Measurements from ENCODE around the gene ACVR1. TPM values are rescaled to one million over a fixed set of nuclear protein-coding genes. Genes with fewer than 3 reads are reported as not detected.
A peak's percentile ranks its signal among the peaks of the same experiment; 100 is the strongest.

Gene ACVR1
- total and polyA plus RNA-seq, 2 of the 13 experiments (the other 11 are each of a cell fraction or from before 2014, with no cell fraction given): 2.3 to 5.4 TPM

DNA sequence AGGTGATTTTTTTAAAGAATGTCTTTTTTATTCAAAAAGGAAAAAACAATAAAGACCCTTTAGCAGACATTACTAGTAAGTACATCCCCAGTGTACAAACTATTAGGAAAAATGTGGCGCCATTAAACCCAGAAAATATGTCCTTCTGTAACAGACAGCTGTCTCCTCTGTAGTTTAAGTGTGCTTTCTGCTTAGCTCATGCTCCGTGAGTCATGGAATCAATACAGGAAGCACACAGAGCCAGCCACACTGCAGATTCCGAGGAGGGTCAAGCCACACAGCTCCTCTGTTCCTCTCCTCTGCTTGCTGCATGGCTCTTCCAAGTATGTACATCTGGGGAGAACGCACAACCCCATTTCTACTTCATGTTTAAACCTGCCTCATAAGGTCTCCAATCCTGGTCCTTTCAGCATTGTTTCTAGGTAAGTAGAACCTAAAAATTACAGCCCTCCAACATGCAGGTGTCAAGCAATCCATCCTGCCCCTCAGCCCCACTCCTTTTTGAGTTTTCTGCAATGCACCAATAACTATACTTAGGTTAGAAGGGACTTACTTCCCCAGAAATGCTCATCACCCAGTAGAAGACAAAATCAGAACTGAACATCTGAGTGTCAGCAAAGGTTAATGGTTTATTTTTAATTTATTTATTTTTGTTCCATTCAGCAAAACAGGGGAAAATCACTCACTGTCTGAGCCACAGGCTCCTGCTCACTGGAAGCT, 37.5 kb downstream of the ACVR1 start (continued):
- TF ChIP-seq ZNF510 (CRISPR knock-in tag; IDR thresholded peaks at IDR 0.05; ENCODE audit: low read depth) (peak; percentile 85), ARNTL (CRISPR knock-in tag; IDR thresholded peaks at IDR 0.05) (peak; percentile 78), RBM22 (optimal IDR thresholded peaks at IDR 0.05; ENCODE audit: low read length) (no peak), SYNCRIP (IDR thresholded peaks at IDR 0.05; ENCODE audit: insufficient read depth, low read depth, low read length) (no peak), MAFG (CRISPR knock-in tag; IDR thresholded peaks at IDR 0.05) (peak; percentile 82), SMYD3 (CRISPR knock-in tag; IDR thresholded peaks at IDR 0.05) (no peak), ZNF282 (IDR thresholded peaks at IDR 0.05; ENCODE audit: partially characterized antibody) (no peak), CREM (IDR thresholded peaks at IDR 0.05) (peak; percentile 47), CREM (CRISPR knock-in tag; IDR thresholded peaks at IDR 0.05) (no peak), MEIS1 (CRISPR knock-in tag; IDR thresholded peaks at IDR 0.05; ENCODE audit: borderline replicate concordance) (peak; percentile 69; the same call in 1 of the 2 replicates), POLR2AphosphoS5 (IDR thresholded peaks at IDR 0.05; ENCODE audit: low read depth, low read length) (peak; percentile 46; the same call in 1 of the 2 replicates), SATB2 (CRISPR knock-in tag; IDR thresholded peaks at IDR 0.05) (no peak), JARID2 (CRISPR knock-in tag; IDR thresholded peaks at IDR 0.05; ENCODE audit: insufficient replicate concordance) (peak; percentile 52), SMAD3 (CRISPR knock-in tag; IDR thresholded peaks at IDR 0.05) (0 out of 2 replicates have a peak, but pooled peaks have one; percentile 23), RORA (CRISPR knock-in tag; IDR thresholded peaks at IDR 0.05) (peak; percentile 86; the same call in 1 of the 2 replicates), TAF1 (CRISPR knock-in tag; IDR thresholded peaks at IDR 0.05) (peak; percentile 24; the same call in 1 of the 2 replicates), DR1 (CRISPR knock-in tag; IDR thresholded peaks at IDR 0.05) (no peak), RCOR2 (CRISPR knock-in tag; IDR thresholded peaks at IDR 0.05) (0 out of 2 replicates have a peak, but pooled peaks have one; percentile 39), HDAC6 (IDR thresholded peaks at IDR 0.05; ENCODE audit: low read depth, low read length) (no peak)
- TF ChIP-seq, protein P1, sequence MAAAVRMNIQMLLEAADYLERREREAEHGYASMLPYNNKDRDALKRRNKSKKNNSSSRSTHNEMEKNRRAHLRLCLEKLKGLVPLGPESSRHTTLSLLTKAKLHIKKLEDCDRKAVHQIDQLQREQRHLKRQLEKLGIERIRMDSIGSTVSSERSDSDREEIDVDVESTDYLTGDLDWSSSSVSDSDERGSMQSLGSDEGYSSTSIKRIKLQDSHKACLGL (CRISPR knock-in tag; IDR thresholded peaks at IDR 0.05): no peak
- TF ChIP-seq, protein P2, sequence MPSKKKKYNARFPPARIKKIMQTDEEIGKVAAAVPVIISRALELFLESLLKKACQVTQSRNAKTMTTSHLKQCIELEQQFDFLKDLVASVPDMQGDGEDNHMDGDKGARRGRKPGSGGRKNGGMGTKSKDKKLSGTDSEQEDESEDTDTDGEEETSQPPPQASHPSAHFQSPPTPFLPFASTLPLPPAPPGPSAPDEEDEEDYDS (CRISPR knock-in tag; IDR thresholded peaks at IDR 0.05): peak; percentile 62; the same call in 1 of the 2 replicates
- TF ChIP-seq, protein P3, sequence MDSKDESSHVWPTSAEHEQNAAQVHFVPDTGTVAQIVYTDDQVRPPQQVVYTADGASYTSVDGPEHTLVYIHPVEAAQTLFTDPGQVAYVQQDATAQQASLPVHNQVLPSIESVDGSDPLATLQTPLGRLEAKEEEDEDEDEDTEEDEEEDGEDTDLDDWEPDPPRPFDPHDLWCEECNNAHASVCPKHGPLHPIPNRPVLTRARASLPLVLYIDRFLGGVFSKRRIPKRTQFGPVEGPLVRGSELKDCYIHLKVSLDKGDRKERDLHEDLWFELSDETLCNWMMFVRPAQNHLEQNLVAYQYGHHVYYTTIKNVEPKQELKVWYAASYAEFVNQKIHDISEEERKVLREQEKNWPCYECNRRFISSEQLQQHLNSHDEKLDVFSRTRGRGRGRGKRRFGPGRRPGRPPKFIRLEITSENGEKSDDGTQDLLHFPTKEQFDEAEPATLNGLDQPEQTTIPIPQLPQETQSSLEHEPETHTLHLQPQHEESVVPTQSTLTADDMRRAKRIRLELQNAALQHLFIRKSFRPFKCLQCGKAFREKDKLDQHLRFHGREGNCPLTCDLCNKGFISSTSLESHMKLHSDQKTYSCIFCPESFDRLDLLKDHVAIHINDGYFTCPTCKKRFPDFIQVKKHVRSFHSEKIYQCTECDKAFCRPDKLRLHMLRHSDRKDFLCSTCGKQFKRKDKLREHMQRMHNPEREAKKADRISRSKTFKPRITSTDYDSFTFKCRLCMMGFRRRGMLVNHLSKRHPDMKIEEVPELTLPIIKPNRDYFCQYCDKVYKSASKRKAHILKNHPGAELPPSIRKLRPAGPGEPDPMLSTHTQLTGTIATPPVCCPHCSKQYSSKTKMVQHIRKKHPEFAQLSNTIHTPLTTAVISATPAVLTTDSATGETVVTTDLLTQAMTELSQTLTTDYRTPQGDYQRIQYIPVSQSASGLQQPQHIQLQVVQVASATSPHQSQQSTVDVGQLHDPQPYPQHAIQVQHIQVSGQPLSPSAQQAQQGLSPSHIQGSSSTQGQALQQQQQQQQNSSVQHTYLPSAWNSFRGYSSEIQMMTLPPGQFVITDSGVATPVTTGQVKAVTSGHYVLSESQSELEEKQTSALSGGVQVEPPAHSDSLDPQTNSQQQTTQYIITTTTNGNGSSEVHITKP (CRISPR knock-in tag; IDR thresholded peaks at IDR 0.05; ENCODE audit: low read depth): peak; percentile 61; the same call in 1 of the 2 replicates
- TF ChIP-seq, protein P4, sequence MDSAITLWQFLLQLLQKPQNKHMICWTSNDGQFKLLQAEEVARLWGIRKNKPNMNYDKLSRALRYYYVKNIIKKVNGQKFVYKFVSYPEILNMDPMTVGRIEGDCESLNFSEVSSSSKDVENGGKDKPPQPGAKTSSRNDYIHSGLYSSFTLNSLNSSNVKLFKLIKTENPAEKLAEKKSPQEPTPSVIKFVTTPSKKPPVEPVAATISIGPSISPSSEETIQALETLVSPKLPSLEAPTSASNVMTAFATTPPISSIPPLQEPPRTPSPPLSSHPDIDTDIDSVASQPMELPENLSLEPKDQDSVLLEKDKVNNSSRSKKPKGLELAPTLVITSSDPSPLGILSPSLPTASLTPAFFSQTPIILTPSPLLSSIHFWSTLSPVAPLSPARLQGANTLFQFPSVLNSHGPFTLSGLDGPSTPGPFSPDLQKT (CRISPR knock-in tag; IDR thresholded peaks at IDR 0.05; ENCODE audit: borderline replicate concordance): no peak
